HG02970 (cell line): ENCODE results near the gene PDGFRB.

Experiments used
- ATAC-seq: cut with Tn5 transposase; IDR thresholded peaks from one replicate; pipeline ENCODE4 v1.9.1; 2021; ENCODE audit warnings: mild to moderate bottlenecking, moderate library complexity, moderate number of reproducible peaks; ENCODE audit not compliant: unreplicated experiment, low FRiP score

The PDGFRB gene

GRCh38 chr5:150119421-150120061 is 36.1 kb downstream of the PDGFRB start:
- ATAC-seq, result no peak

- no peak for ATAC-seq
Measured at GRCh38 chr5:150118561-150119229, 37.0 kb downstream of the PDGFRB start.

DNA sequence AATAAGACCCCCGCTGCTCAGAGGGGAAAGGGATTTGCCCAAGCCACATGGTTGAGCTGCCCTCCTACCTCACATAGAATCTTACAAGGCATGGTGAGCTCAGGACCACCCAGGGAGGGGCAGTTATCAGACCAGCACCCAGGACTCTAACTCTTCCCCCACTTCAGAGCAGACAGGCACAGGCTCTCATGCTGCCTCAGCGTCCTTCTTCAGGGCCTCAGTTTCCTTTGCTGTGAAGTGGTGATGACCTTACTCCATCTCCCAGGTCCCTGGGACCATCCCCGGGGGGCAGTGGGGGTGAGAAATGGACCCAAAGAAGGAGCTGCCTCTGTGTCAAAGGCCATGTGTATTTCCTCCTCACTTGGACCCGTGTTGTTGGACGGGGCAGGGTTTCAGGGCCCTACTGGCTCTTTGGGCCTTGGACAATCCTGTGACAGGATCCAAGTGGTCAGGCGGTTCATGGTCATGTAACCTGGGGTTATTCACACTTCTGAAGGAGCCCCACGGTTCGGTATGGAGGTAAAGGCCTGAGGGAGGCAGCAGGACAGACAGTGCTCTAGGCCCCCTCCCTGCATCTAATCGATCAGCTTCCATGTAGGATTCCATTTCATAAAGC is 37.6 kb downstream of the PDGFRB start:
- no peak for ATAC-seq

DNA sequence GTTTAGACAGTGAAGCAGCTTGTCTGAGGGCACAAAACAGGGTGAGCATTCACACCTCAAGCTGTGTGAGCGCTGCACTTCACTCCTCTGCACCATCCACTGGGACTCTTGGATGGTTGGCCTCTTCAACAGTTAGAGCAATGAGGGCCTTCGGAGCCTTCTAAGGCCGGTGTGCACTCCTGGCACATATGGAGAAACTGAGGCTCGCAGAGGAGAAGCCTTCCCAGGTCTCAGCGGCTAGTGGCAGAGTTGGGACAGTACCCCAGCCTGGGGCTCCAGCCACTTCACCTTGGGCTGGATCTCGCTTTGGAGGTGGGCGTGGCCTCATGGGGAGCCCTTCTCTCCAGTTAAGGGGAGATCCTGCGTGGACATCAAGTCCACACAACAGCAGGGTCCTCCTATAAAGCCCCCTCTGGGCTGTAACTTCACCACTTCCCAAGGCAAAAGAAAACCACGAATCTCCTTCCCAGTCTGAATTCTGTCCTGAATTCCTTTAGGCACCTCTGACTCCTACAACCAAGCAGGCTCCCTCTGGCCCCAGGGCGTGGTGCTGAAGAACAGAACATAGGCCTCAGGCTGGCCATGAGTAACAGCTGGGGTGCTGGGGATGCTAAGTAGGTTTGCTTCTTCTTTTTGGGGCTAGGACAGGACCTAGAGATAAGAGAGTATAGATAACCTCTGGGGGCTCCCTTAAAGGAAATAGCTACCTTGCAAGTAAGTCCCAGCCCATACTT is 38.8 kb downstream of the PDGFRB start:
- ATAC-seq, result no peak

DNA sequence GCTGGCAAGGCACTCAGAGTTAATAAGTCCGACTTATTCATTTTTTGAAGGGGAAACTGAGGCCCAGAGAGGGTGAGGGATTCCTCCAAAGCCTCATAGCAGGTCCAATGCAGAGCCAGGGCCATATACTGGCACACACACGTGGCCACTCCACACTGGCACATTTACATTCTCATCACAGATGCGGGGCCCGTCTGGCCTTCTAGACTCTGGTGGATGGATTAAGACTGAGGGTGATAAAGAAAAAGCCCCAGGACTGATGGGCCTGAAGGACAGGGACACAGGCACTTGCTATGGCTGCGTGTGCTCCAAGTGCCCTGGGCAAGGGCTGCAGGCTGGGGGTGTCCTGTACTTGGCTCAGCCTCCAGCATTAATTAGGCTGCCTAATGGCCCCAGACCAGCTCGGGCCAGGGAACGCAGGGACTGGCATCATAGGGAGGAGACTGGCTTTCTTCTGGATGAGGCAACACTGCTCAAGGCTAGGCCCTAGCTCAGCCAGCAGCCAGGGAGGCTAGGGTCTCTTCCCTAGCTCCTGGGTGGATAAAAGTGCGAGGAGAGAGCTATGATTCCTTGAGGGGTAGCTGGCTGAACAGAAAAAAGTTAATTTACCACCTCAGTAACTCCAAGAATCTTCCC is 40.8 kb downstream of the PDGFRB start:
- no peak for ATAC-seq

GRCh38 chr5:150114102-150114641 is 41.5 kb downstream of the PDGFRB start:
- no peak for ATAC-seq

GRCh38 chr5:150113047-150113744 is 42.4 kb downstream of the PDGFRB start:
- no peak for ATAC-seq

- ATAC-seq, result no peak
Measured at GRCh38 chr5:150112201-150113046, 43.2 kb downstream of the PDGFRB start.

- no peak for ATAC-seq
Measured at GRCh38 chr5:150111122-150111521, 44.5 kb downstream of the PDGFRB start.

DNA sequence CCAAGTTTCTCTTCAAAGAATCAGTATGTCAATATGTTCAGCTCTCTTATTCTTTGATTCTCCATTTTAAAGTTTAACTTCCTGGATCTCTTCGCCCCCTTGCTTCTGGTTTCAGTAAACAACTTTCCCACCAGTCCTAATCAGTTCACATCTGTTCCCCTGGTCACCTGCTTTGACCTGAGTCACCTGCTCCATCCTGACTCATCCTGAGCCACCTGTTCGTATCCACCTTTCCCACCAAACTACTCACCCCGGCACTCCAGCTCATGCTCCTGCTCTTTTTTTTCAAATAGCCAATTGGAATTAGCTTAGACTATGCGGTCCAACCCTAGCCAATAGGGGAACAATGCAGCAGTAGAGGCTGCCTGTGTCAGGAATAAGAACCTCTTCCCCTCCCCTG is 45.7 kb downstream of the PDGFRB start:
- no peak for ATAC-seq

DNA sequence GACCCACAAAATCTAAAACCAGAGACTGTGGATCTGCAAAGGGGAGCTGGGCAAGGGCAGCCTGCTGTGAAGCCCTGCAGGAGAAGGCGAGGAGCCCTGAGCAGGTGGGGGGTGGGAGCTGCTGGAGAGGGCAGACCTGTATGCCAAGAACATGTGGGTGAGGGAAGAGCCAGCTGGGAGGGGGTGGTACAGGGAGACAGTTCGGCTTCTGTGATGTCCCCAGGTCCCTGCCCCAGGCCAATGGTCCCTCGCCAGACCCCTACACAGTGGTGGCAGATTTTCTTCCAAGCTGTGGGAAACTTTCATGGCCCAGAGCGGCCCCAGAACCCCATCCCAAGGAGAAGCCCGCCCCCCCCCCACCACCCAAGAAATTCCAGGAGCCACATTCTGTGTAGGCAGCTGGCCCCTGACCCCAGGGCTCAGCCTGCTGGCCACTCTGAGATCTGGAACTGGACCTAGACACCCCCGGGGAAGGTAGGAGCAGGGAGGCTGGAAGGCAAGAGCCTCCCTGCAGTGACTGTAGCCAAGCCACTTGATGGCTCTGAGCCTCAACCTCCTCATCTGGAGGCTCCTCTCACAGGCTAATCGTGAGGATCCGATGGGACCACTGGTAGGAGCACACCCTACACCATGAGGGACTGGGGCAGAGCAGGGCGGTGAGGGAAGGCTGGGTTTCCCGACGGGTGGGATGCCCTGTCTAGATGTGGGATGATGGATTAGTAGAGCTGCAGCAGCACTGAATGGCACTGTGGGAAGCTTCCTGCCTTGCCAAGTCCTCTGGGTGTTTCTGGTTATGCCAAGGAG is 46.7 kb downstream of the PDGFRB start:
- ATAC-seq, result no peak

DNA sequence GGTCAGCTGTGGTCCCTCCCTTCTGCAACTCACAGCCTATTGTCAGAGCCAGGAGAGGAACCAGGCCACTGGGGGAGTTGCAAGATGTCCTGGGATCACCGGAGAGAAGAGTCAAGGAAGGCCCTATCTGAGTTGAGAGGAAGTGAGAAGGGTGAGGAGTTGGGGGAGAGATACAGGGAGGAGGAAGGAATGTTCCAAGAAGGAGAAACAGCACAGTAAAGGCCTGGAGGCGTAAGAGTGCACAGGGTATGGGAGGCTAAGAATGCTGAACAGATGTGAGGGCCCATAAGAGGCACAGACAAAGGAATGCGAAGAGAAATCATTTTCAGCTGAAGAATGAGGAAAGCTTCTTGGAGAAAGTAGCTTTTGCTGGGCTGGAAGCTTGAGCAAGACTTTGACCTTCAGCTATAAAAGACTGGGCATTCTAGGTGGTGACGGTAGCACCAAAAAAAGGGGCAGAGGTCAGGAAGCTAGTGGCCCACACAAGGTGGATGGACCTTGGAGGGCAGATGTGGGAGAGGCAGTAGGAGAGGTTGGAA is 47.7 kb downstream of the PDGFRB start:
- no peak for ATAC-seq

GRCh38 chr5:150106674-150107426 is 48.8 kb downstream of the PDGFRB start:
- ATAC-seq, result no peak

DNA sequence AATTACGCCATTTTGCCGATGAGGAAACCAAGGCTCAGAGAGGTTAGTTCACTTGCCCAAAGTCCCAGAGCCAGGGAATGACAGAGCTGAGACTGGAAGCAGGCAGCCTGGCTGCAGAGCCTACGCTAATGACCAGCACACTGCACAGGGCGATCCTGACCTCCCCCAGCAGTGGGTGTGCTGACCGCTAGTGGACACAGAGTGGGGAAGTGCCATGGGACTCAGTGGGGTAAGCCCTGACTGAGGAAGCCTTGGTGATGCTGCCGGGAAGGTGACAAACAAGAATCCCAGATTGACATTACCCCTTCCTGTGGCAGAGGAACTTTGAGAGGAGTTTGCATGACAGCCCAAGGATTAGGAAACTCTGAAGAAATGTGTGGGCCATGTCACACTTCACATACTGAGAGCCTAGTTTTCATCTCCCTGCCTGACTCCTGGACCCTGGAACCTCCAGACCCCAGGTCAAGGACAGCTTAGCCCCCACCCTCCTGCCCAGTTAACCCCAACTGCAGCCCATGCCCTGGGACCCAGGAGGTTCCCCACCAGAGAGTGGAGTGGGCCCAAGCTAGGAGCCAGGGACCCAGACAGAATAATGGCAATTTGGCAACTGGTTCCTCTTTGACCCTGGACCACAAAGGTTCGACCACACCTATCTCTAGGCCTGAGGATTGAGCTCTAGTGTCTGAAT is 49.6 kb downstream of the PDGFRB start:
- no peak for ATAC-seq

DNA sequence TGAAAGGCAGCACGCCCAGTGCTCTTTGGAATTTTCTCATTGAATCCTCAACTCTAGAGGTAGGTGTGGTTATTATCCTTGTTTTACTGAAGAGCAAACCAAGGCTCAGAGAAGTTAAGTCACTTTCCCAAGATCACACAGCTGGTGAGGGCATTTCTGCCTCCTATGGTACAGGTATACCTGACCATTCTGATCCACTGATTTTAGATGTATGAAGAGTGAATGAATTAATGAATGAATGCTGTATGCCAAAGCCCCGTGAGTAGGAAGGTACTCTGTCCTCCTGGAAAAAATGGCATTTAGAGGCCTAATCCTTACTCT is 51.1 kb downstream of the PDGFRB start:
- no peak for ATAC-seq

DNA sequence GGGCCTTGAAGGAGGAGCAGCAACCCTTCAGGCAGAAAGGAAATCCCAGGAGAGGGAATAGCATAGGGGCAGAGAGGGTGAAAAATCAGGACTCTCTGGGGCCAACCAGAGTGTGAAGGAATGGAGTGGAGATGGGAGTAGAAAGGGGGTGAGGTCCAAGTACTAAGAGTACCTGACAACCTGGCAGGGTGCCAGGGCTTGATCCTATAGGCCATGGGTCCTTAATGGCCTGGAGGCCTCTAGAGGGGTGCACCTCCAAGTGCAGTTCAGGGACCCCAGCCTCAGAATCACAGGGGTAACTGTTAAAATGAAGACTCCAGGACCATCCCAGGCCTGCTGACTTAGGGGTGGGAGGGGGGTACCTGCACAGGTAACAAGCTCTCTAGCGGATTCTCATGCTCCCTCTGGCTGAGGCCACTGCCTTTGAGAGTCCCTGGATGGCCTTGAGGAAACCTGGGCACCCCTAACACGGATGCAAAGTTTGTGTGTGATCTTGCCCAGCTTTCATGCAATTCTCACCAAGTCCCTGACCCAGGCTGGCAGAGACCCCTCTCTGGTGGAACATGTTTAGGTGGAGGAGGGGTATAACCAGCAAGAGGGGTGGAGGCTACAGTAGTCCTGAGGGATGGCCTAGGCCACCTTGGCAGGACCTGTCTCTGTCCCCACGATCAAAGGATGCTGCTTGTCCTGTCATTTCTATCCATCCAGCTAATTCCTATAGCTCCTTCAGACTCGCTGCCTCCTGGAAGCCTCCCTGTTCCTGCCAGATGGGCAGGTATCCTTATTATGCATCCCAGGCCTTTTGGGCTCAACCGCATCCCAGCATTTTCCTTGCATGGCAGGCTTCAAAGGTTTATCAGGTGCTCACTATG is 51.7 kb downstream of the PDGFRB start:
- ATAC-seq, result no peak
